ENCODE results near the gene FAM120B.

DNA sequence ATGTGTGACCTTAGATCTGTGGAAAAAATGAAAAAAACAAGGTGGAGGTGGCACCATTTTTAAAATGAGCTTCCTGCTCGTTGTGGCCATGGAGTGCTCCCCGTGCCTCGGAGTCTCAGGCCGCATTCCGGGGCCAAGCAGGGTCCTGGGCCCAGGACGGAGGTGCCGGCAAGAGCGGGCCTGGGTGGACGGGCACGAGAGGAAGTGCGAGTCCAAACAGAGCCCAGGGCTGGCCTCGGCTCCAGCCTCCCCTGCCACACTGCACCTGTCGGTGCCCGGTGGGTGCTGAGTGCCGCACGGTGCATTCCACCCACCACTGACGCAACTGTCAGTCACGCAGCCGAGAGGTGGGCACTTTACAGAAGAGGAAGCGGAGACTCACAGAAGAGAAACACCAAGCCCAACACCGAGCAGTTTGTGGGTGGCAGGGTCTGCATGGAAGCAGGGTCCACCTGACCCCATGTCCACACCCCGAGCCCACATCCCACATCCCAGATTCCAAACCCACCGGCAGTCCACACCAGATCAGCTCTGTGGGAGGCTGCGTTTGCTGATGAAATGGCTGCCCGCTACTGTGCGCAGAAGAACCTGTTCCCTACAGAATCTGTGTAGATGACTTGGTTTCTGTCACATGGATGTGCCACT is 148.9 kb downstream of the FAM120B start:
- TF ChIP-seq FOS (IDR thresholded peaks at IDR 0.05; ENCODE audit: low read depth, low read length) = no peak
- TF ChIP-seq POLR2A (IDR thresholded peaks at IDR 0.05; ENCODE audit: low read depth, low read length) = no peak
- TF ChIP-seq CEBPB (IDR thresholded peaks at IDR 0.05; ENCODE audit: low read depth, low read length) = no peak
- TF ChIP-seq RAD21 (IDR thresholded peaks at IDR 0.05; ENCODE audit: low read length) = no peak
- no peak for TF ChIP-seq CTCF (conservative IDR thresholded peaks at IDR 0.05; ENCODE audit: low read depth, low read length)
- no peak for TF ChIP-seq BHLHE40 (IDR thresholded peaks at IDR 0.05; ENCODE audit: low read depth, low read length)
- no peak for TF ChIP-seq RCOR1 (IDR thresholded peaks at IDR 0.05; ENCODE audit: insufficient replicate concordance, low read length)
- TF ChIP-seq NFE2L2 (IDR thresholded peaks at IDR 0.05; ENCODE audit: low read depth, low read length) = no peak
- no peak for TF ChIP-seq MXI1 (IDR thresholded peaks at IDR 0.05; ENCODE audit: borderline replicate concordance, low read depth, low read length)
- TF ChIP-seq ELK1 (IDR thresholded peaks at IDR 0.05; ENCODE audit: borderline replicate concordance, low read depth, low read length) = no peak
- no peak for TF ChIP-seq RFX5 (IDR thresholded peaks at IDR 0.05; ENCODE audit: low read depth, low read length)
